ENCODE measurements around the gene SH2D3C.
A peak's percentile ranks its signal among the peaks of the same experiment; 100 is the strongest.

Gene SH2D3C

GRCh38 chr9:127723013-127723412 lies 55.5 kb downstream of the SH2D3C start:
- Histone ChIP-seq H3K4me2 (ENCODE audit: low read length, poor library complexity, severe bottlenecking) (no peak overlapping the region), H2BK15ac (ENCODE audit: low read depth, poor library complexity, severe bottlenecking) (no peak overlapping the region), H2BK5ac (ENCODE audit: low read depth, low read length, poor library complexity, severe bottlenecking) (no peak overlapping the region), H3K79me1 (replicated peaks; ENCODE audit: low read length, poor library complexity, severe bottlenecking) (no peaks in the 10 kb centered on the region), H3K4me1 (ENCODE audit: control insufficient read depth, insufficient read depth, low read depth, low read length) (peaks cover 11% of the 10 kb centered on the region), H3K27ac (ENCODE audit: low read length, poor library complexity, severe bottlenecking) (no peak overlapping the region), H3K9me3 (ENCODE audit: control insufficient read depth, low read length) (no peaks in the 10 kb centered on the region), H2AFZ (ENCODE audit: low read depth, low read length) (no peak overlapping the region), H3K23ac (ENCODE audit: low read length in 2 of 2) (no peak overlapping the region), H2AK5ac (ENCODE audit: low read length, severe bottlenecking) (no peak overlapping the region), H3K14ac (ENCODE audit: low read length in 2 of 2) (no peak overlapping the region), H4K91ac (ENCODE audit: low read length) (peak overlapping the region; percentile 41), H3K9ac (ENCODE audit: low read length) (no peak overlapping the region), H3K36me3 (ENCODE audit: control insufficient read depth in 1 of 2, insufficient read depth in 2 of 2, low read depth in 1 of 2, low read length in 2 of 2) (no peaks in the 10 kb centered on the region), H3K18ac (ENCODE audit: low read depth in 1 of 2, low read length in 2 of 2) (no peak overlapping the region), H3K4me3 (ENCODE audit: insufficient read depth in 1 of 2, low read depth in 1 of 2, low read length in 2 of 2) (no peak overlapping the region), H4K8ac (ENCODE audit: low read length) (no peak overlapping the region), H2BK12ac (ENCODE audit: low read length in 2 of 2) (no peak overlapping the region), H3K4ac (ENCODE audit: low read depth in 1 of 2, low read length in 2 of 2) (no peak overlapping the region), H3K27me3 (ENCODE audit: control insufficient read depth in 1 of 2, insufficient read depth in 1 of 2, low read length in 2 of 2) (peaks cover 0 to 3% of the 10 kb centered on the region in 2 experiments), H2BK120ac (ENCODE audit: low read depth, low read length) (no peak overlapping the region)
- 92% methylated on average over 13 of the region's 13 CpGs for WGBS
- no peak for DNase-seq

GRCh38 chr9:127722055-127722745 lies 56.3 kb downstream of the SH2D3C start:
- Histone ChIP-seq H3K18ac (ENCODE audit: low read depth in 1 of 2, low read length in 2 of 2) (no peak overlapping the region), H3K4me2 (ENCODE audit: low read length, poor library complexity, severe bottlenecking) (no peak overlapping the region), H2AK5ac (ENCODE audit: low read length, severe bottlenecking) (no peak overlapping the region), H3K14ac (ENCODE audit: low read length in 2 of 2) (peak overlapping the region in 1 of 2 experiments; percentile 35), H2AFZ (ENCODE audit: low read depth, low read length) (no peak overlapping the region), H3K27ac (ENCODE audit: low read length, poor library complexity, severe bottlenecking) (no peak overlapping the region), H3K36me3 (ENCODE audit: control insufficient read depth in 1 of 2, insufficient read depth in 2 of 2, low read depth in 1 of 2, low read length in 2 of 2) (no peaks in the 10 kb centered on the region), H2BK120ac (ENCODE audit: low read depth, low read length) (no peak overlapping the region), H3K9me3 (ENCODE audit: control insufficient read depth, low read length) (no peaks in the 10 kb centered on the region), H4K91ac (ENCODE audit: low read length) (no peak overlapping the region), H3K27me3 (ENCODE audit: control insufficient read depth in 1 of 2, insufficient read depth in 1 of 2, low read length in 2 of 2) (peaks cover 0 to 3% of the 10 kb centered on the region in 2 experiments), H2BK15ac (ENCODE audit: low read depth, poor library complexity, severe bottlenecking) (no peak overlapping the region), H3K9ac (ENCODE audit: low read length) (no peak overlapping the region), H3K4me1 (ENCODE audit: control insufficient read depth, insufficient read depth, low read depth, low read length) (peaks cover 11% of the 10 kb centered on the region), H4K8ac (ENCODE audit: low read length) (no peak overlapping the region), H2BK5ac (ENCODE audit: low read depth, low read length, poor library complexity, severe bottlenecking) (no peak overlapping the region), H3K4ac (ENCODE audit: low read depth in 1 of 2, low read length in 2 of 2) (no peak overlapping the region), H3K79me1 (replicated peaks; ENCODE audit: low read length, poor library complexity, severe bottlenecking) (no peaks in the 10 kb centered on the region), H3K4me3 (ENCODE audit: insufficient read depth in 1 of 2, low read depth in 1 of 2, low read length in 2 of 2) (no peak overlapping the region), H2BK12ac (ENCODE audit: low read length in 2 of 2) (no peak overlapping the region), H3K23ac (ENCODE audit: low read length in 2 of 2) (no peak overlapping the region)
- WGBS = 85% methylated on average over 12 of the region's 12 CpGs
- no peak for DNase-seq

- H3K9me3 ChIP-seq (ENCODE audit: control insufficient read depth, low read length) = no peaks in the 10 kb centered on the region
- H3K14ac ChIP-seq (ENCODE audit: low read length in 2 of 2) = no peak overlapping the region
- no peak overlapping the region for H2AK5ac ChIP-seq (ENCODE audit: low read length, severe bottlenecking)
- no peak overlapping the region for H2BK5ac ChIP-seq (ENCODE audit: low read depth, low read length, poor library complexity, severe bottlenecking)
- no peak overlapping the region for H4K8ac ChIP-seq (ENCODE audit: low read length)
- no peak overlapping the region for H3K23ac ChIP-seq (ENCODE audit: low read length in 2 of 2)
- no peak overlapping the region for H4K91ac ChIP-seq (ENCODE audit: low read length)
- H3K27me3 ChIP-seq (ENCODE audit: control insufficient read depth in 1 of 2, insufficient read depth in 1 of 2, low read length in 2 of 2) = peaks cover 0 to 3% of the 10 kb centered on the region in 2 experiments
- WGBS = 55% methylated on average over 11 of the region's 11 CpGs
- no peak overlapping the region for H3K27ac ChIP-seq (ENCODE audit: low read length, poor library complexity, severe bottlenecking)
- H2BK15ac ChIP-seq (ENCODE audit: low read depth, poor library complexity, severe bottlenecking) = no peak overlapping the region
- no peaks in the 10 kb centered on the region for H3K36me3 ChIP-seq (ENCODE audit: control insufficient read depth in 1 of 2, insufficient read depth in 2 of 2, low read depth in 1 of 2, low read length in 2 of 2)
- H3K4me3 ChIP-seq (ENCODE audit: insufficient read depth in 1 of 2, low read depth in 1 of 2, low read length in 2 of 2) = no peak overlapping the region
- H3K79me1 ChIP-seq (replicated peaks; ENCODE audit: low read length, poor library complexity, severe bottlenecking) = no peaks in the 10 kb centered on the region
- no peak overlapping the region for H3K18ac ChIP-seq (ENCODE audit: low read depth in 1 of 2, low read length in 2 of 2)
- H3K4me1 ChIP-seq (ENCODE audit: control insufficient read depth, insufficient read depth, low read depth, low read length) = peaks cover 13% of the 10 kb centered on the region
- no peak overlapping the region for H2BK12ac ChIP-seq (ENCODE audit: low read length in 2 of 2)
- H3K9ac ChIP-seq (ENCODE audit: low read length) = no peak overlapping the region
- H2AFZ ChIP-seq (ENCODE audit: low read depth, low read length) = no peak overlapping the region
- no peak overlapping the region for H3K4me2 ChIP-seq (ENCODE audit: low read length, poor library complexity, severe bottlenecking)
- H3K4ac ChIP-seq (ENCODE audit: low read depth in 1 of 2, low read length in 2 of 2) = no peak overlapping the region
- DNase-seq = no peak
- no peak overlapping the region for H2BK120ac ChIP-seq (ENCODE audit: low read depth, low read length)
Measured at GRCh38 chr9:127721391-127721821, 57.1 kb downstream of the SH2D3C start.

- peaks cover 0 to 3% of the 10 kb centered on the region in 2 experiments for H3K27me3 ChIP-seq (ENCODE audit: control insufficient read depth in 1 of 2, insufficient read depth in 1 of 2, low read length in 2 of 2)
Measured at GRCh38 chr9:127720865-127721227, 57.6 kb downstream of the SH2D3C start.

More at GRCh38 chr9:127720865-127721227, 57.6 kb downstream of the SH2D3C start:
- no peak overlapping the region for H4K91ac ChIP-seq (ENCODE audit: low read length)
- H3K18ac ChIP-seq (ENCODE audit: low read depth in 1 of 2, low read length in 2 of 2) = no peak overlapping the region
- no peak for DNase-seq
- H2BK12ac ChIP-seq (ENCODE audit: low read length in 2 of 2) = peak overlapping the region in 1 of 2 experiments; percentile 21
- H3K9ac ChIP-seq (ENCODE audit: low read length) = no peak overlapping the region
- no peak overlapping the region for H3K4me2 ChIP-seq (ENCODE audit: low read length, poor library complexity, severe bottlenecking)
- no peaks in the 10 kb centered on the region for H3K9me3 ChIP-seq (ENCODE audit: control insufficient read depth, low read length)
- no peak overlapping the region for H3K4me3 ChIP-seq (ENCODE audit: insufficient read depth in 1 of 2, low read depth in 1 of 2, low read length in 2 of 2)
- H3K23ac ChIP-seq (ENCODE audit: low read length in 2 of 2) = no peak overlapping the region
- no peak overlapping the region for H3K4ac ChIP-seq (ENCODE audit: low read depth in 1 of 2, low read length in 2 of 2)
- H2AFZ ChIP-seq (ENCODE audit: low read depth, low read length) = no peak overlapping the region
- H3K79me1 ChIP-seq (replicated peaks; ENCODE audit: low read length, poor library complexity, severe bottlenecking) = no peaks in the 10 kb centered on the region
- H3K4me1 ChIP-seq (ENCODE audit: control insufficient read depth, insufficient read depth, low read depth, low read length) = peaks cover 18% of the 10 kb centered on the region
- H2AK5ac ChIP-seq (ENCODE audit: low read length, severe bottlenecking) = no peak overlapping the region
- H2BK15ac ChIP-seq (ENCODE audit: low read depth, poor library complexity, severe bottlenecking) = no peak overlapping the region
- no peak overlapping the region for H3K27ac ChIP-seq (ENCODE audit: low read length, poor library complexity, severe bottlenecking)
- no peak overlapping the region for H4K8ac ChIP-seq (ENCODE audit: low read length)
- no peaks in the 10 kb centered on the region for H3K36me3 ChIP-seq (ENCODE audit: control insufficient read depth in 1 of 2, insufficient read depth in 2 of 2, low read depth in 1 of 2, low read length in 2 of 2)
- H2BK5ac ChIP-seq (ENCODE audit: low read depth, low read length, poor library complexity, severe bottlenecking) = no peak overlapping the region
- H2BK120ac ChIP-seq (ENCODE audit: low read depth, low read length) = no peak overlapping the region
- no peak overlapping the region for H3K14ac ChIP-seq (ENCODE audit: low read length in 2 of 2)
